IPS-NIHi11 (cell line): ENCODE results near the gene ADGRV1.
A peak's percentile ranks its signal among the peaks of the same experiment; 100 is the strongest.
"Not testable (repeated sequence)": the region's sequence is repeated elsewhere in the genome, so short reads cannot be mapped to it uniquely, and the experiment has no call there.

Experiments
- DNase-seq: peaks from one replicate; pipeline ENCODE4 v3.0.0; 2012; ENCODE audit warnings: mixed read lengths, low spot score

The ADGRV1 gene

DNA sequence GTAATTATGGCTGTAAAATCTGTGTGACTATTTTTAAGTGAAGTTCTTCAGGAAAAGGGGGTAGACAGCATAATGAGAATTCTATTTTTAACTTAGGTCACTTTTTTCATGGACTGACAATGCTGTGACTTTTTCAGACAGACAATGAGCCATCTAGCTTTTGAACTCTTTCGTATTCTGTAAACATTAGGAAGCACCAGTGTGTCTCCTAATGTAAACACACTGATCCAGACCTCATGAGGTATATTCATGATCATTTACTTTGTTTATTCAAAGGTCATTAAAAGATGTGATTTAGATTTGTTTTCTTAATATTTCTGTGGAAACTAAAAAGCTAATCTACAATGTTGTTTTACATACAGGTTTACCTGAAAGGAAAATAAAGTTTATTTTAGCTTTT is 352.6 kb downstream of the ADGRV1 start:
- no peak for DNase-seq

GRCh38 chr5:90912476-90912875 is 353.9 kb downstream of the ADGRV1 start:
- DNase-seq = no peak

- no peak for DNase-seq
Measured at GRCh38 chr5:90915393-90915792, 356.8 kb downstream of the ADGRV1 start.

DNA sequence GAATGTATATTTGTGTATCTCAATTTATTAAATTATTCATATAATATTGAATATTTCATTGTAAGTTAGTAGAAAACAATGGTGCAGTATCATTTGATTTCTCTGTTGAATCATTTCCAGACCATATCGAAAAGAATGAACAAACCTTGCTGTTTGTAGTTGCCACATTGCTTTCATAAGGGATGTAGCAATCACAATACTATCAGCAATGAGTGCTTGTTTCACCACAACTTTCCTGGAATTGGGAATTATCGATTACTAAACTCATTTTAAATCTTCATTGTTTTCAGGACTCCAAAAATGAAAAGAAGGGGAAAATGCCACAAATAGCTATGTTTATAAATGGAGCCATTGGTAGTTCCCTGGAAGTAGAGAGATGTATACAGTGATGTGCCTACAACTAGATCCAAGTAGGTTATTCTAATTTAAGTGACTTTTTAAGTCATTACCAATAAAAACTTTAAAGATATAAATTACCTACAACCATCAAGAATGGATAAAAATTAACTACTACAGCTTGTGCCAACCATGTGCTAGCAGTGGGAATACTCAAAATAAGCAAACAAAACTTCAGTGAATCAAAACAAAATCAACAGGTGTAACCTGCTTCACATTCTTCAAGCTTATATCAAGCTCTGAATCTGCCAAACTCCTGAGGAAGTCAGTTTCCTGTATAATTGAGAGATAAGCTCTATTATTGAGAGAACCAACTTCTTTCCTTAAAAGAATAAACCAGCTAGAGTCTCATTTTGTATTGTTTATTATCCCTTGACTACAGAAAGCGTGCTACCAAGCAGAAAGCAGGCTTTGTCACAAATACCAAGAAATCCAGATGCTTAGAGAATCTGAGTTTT is 358.6 kb downstream of the ADGRV1 start:
- no peak for DNase-seq

- DNase-seq = no peak
Measured at GRCh38 chr5:90917928-90918668, 359.5 kb downstream of the ADGRV1 start.

GRCh38 chr5:90921418-90921973 is 362.9 kb downstream of the ADGRV1 start:
- no peak for DNase-seq

DNA sequence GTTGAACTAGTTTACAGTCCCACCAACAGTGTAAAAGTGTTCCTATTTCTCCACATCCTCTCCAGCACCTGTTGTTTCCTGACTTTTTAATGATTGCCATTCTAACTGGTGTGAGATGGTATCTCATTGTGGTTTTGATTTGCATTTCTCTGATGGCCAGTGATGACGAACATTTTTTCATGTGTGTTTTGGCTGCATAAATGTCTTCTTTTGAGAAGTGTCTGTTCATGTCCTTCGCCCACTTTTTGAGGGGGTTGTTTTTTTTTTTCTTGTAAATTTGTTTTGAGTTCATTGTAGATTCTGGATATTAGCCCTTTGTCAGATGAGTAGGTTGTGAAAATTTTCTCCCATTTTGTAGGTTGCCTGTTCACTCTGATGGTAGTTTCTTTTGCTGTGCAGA is 365.6 kb downstream of the ADGRV1 start:
- not testable (repeated sequence) for DNase-seq

GRCh38 chr5:90929013-90929839 is 370.6 kb downstream of the ADGRV1 start:
- DNase-seq = not testable (repeated sequence)

GRCh38 chr5:90930062-90930461 is 371.5 kb downstream of the ADGRV1 start:
- no peak for DNase-seq

DNA sequence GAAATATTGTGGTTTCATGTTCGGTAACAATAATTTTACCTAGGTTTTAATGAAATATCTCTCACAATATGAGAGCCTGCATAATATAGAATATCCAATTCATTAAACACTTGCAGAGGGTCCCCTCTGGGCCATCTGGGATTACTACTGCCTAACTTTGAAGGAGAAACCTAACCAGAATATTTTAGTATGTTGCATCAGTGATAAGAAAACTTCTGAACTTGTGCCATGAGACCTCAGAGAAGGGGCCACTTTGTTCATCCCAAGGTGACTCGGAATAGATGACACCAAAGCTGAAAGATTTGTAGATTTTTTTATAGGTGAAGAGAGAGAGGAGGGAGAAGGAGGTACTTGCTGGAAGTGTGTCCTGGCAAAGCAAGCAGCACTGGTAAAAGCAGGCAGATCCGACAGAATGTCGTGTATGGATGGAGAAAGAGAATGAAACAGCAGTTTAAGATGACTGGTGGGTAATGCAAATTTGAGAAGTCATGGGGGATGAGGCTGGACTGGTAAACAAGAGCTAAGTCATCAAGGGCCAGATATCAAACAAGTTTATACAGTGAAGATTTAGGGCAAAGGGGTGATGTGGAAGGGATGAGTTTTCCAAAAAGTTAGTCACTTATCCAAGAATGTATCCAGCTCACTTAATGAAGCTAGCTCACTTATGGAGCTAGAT is 372.3 kb downstream of the ADGRV1 start:
- DNase-seq = no peak

- peak; percentile 51 for DNase-seq
Measured at GRCh38 chr5:90932052-90932699, 373.6 kb downstream of the ADGRV1 start.

DNA sequence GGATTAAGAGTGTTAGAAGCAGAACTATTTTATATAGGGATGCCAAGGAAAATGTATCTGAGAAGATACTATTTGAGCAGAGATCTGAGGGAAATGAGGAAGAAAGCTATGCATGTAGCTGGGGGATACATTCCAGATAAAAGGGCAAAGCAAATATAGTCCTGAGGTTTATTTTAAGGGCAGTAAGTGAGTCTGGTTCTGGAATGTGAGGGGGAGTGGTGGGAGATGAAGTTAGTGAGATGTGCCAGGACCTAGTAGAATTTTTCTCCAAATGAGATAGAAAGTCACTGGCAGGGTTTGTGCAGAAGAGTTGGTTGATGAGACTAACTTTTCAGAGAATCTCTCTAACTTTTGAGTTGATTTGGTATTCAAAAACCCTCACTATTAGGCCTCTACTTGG is 374.7 kb downstream of the ADGRV1 start:
- no peak for DNase-seq

DNA sequence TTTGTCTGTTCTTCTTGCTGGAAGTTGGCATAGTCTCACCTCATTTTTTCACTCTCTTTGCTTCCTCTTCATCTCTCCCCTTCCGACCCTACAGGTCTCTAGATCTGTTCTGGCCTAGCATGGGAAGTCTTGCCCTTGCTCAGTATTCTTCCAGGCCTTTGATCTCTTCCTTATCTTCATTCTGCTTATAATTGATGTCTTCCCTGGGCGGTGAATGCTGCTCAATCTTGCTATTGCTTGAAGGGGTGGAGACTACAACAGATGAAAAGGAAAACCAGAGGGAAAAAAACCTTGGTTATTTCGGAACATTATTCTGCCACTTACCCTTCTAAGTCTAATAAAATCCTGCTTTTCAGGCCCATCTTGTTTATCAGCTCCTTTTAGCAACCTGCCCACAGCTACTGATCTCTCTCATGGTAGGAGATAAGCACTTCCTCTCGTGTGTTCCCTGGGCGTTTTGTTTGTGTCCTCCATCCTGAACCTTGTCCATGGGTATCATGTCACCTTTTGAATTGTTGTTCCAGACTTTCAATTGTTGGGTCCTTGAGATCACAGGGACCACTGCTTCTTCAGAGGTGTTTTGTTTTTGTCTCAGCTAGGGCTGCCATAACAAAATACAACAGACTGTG is 375.6 kb downstream of the ADGRV1 start:
- DNase-seq = no peak

- DNase-seq = no peak
Measured at GRCh38 chr5:90934738-90935137, 376.1 kb downstream of the ADGRV1 start.

GRCh38 chr5:90939211-90939610 is 380.6 kb downstream of the ADGRV1 start:
- no peak for DNase-seq

- peak; percentile 62 for DNase-seq
Measured at GRCh38 chr5:90940227-90940995, 381.8 kb downstream of the ADGRV1 start.

DNA sequence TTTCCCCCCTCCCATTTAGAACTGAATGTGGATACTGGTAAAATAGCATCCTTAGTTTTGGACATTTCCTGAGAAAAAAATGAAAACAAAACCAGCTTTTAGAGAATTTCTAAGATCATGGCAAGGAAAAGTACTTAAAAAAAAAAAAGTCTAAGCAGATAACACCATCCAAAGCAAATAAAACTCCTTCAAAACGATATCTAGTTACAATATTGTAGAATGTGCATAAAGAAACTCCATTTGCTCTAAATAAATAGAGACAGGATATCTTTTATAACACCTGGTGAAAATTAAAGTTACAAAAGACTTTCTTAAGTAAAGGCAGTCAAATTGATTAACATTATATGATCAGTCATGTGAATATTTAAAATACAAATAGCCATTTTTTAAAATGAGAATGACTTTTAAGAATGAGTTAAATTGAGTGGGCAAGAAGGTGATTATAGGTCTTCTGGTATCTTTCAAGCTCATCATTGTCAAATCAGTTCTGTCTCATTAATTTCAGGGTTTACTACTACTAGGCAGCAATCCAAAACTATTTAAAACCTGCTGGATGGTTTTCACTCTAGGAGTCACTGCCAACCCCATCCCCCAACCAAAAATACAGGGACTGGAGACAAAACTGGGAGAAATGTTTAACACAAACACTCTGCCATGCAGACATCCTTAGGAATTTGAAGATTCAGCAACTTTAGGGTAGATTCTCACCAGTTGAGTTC is 382.6 kb downstream of the ADGRV1 start:
- DNase-seq = no peak

GRCh38 chr5:90944116-90944515 is 385.5 kb downstream of the ADGRV1 start:
- DNase-seq = no peak

- no peak for DNase-seq
Measured at GRCh38 chr5:90947667-90948066, 389.1 kb downstream of the ADGRV1 start.
